DOHH2 (cell line): ENCODE results near the gene ACTN3.

ENCODE experiments used
- EZH2phosphoT487 ChIP-seq: fragments of 200-600 bp; sonication (generic); IDR thresholded peaks from 2 replicates; pipeline ENCODE4 v1.6.1; 2017; ENCODE audit warnings: borderline replicate concordance, mild to moderate bottlenecking, antibody characterized with exemption, low read length, moderate library complexity, mixed read lengths
- TF ChIP-seq, protein P1 (sequence below): fragments of 200-600 bp; sonication (generic); IDR thresholded peaks from one replicate; pipeline ENCODE4 v1.5.1; 2014; ENCODE audit warnings: antibody characterized with exemption, mild to moderate bottlenecking, low read depth, low read length; ENCODE audit not compliant: poor library complexity, severe bottlenecking

- TF ChIP-seq, protein P1, sequence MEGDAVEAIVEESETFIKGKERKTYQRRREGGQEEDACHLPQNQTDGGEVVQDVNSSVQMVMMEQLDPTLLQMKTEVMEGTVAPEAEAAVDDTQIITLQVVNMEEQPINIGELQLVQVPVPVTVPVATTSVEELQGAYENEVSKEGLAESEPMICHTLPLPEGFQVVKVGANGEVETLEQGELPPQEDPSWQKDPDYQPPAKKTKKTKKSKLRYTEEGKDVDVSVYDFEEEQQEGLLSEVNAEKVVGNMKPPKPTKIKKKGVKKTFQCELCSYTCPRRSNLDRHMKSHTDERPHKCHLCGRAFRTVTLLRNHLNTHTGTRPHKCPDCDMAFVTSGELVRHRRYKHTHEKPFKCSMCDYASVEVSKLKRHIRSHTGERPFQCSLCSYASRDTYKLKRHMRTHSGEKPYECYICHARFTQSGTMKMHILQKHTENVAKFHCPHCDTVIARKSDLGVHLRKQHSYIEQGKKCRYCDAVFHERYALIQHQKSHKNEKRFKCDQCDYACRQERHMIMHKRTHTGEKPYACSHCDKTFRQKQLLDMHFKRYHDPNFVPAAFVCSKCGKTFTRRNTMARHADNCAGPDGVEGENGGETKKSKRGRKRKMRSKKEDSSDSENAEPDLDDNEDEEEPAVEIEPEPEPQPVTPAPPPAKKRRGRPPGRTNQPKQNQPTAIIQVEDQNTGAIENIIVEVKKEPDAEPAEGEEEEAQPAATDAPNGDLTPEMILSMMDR: no peak
- TF ChIP-seq EZH2phosphoT487: no peak
Observed at GRCh38 chr11:66510271-66510989, 36.3 kb upstream of the ACTN3 start, which contains the start of gene BBS1.
